HL-60 (cell line): Measurements from ENCODE around the gene CPN1.

ENCODE experiments used
- CTCF ChIP-seq: IDR thresholded peaks from one replicate; pipeline ENCODE4 v1.5.1; 2011; ENCODE audit warnings: low read length, control low read depth, inconsistent platforms; ENCODE audit not compliant: insufficient read depth
- GABPA ChIP-seq: IDR thresholded peaks from 2 replicates; pipeline ENCODE4 v1.6.1; 2012; ENCODE audit warnings: low read depth
- POLR2AphosphoS5 ChIP-seq: IDR thresholded peaks from 2 replicates; pipeline ENCODE4 v1.6.1; 2012; ENCODE audit warnings: low read depth
- REST ChIP-seq: IDR thresholded peaks from 2 replicates; pipeline ENCODE4 v1.6.1; 2012; ENCODE audit warnings: low read depth; ENCODE audit not compliant: insufficient replicate concordance
- SPI1 ChIP-seq: IDR thresholded peaks from 2 replicates; pipeline ENCODE4 v1.6.1; 2012; ENCODE audit warnings: low read depth, mild to moderate bottlenecking, borderline replicate concordance

GRCh38 chr10:100061401-100061800 lies 20.3 kb downstream of the CPN1 start:
- TF ChIP-seq CTCF: no peak
- no peak for TF ChIP-seq SPI1
- no peak for TF ChIP-seq POLR2AphosphoS5
- no peak for TF ChIP-seq REST
- no peak for TF ChIP-seq GABPA
